Measurements from ENCODE around the gene ZNF541.

DNA sequence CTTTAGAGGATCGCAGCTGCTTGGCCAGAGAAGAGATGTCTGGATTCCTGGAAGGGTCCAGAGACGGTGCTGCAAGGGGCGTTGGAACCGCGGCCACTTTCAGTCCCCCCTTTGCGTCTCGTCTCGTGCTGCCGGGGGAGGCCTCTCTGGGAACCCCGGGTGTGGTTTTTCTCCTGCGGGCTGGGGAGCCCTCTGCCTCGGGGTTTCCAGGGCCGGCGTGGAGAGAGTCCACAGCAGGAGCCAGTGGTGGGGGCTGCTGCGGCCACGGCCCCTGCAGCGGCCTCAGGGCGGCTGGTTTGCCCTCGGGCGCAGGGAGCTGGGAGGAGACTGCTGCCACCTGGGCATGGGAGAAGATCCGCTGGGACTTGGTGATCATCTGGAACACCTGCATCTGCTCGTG is 28.5 kb downstream of the ZNF541 start:
- TF ChIP-seq, protein P1, sequence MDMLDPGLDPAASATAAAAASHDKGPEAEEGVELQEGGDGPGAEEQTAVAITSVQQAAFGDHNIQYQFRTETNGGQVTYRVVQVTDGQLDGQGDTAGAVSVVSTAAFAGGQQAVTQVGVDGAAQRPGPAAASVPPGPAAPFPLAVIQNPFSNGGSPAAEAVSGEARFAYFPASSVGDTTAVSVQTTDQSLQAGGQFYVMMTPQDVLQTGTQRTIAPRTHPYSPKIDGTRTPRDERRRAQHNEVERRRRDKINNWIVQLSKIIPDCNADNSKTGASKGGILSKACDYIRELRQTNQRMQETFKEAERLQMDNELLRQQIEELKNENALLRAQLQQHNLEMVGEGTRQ (CRISPR knock-in tag; IDR thresholded peaks at IDR 0.05): no peak
- TF ChIP-seq, protein P2, sequence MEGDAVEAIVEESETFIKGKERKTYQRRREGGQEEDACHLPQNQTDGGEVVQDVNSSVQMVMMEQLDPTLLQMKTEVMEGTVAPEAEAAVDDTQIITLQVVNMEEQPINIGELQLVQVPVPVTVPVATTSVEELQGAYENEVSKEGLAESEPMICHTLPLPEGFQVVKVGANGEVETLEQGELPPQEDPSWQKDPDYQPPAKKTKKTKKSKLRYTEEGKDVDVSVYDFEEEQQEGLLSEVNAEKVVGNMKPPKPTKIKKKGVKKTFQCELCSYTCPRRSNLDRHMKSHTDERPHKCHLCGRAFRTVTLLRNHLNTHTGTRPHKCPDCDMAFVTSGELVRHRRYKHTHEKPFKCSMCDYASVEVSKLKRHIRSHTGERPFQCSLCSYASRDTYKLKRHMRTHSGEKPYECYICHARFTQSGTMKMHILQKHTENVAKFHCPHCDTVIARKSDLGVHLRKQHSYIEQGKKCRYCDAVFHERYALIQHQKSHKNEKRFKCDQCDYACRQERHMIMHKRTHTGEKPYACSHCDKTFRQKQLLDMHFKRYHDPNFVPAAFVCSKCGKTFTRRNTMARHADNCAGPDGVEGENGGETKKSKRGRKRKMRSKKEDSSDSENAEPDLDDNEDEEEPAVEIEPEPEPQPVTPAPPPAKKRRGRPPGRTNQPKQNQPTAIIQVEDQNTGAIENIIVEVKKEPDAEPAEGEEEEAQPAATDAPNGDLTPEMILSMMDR (IDR thresholded peaks at IDR 0.05): no peak
- TF ChIP-seq CBFB (CRISPR knock-in tag; IDR thresholded peaks at IDR 0.05; ENCODE audit: low read depth): no peak
- no peak for TF ChIP-seq NR1H2 (CRISPR knock-in tag; IDR thresholded peaks at IDR 0.05)
- TF ChIP-seq, protein P3, sequence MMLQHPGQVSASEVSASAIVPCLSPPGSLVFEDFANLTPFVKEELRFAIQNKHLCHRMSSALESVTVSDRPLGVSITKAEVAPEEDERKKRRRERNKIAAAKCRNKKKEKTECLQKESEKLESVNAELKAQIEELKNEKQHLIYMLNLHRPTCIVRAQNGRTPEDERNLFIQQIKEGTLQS (CRISPR knock-in tag; conservative IDR thresholded peaks at IDR 0.05): no peak
- no peak for TF ChIP-seq SP1 (CRISPR knock-in tag; conservative IDR thresholded peaks at IDR 0.05)
- TF ChIP-seq NFYB (CRISPR knock-in tag; conservative IDR thresholded peaks at IDR 0.05; ENCODE audit: low read depth): no peak
- TF ChIP-seq TCF7 (CRISPR knock-in tag; IDR thresholded peaks at IDR 0.05; ENCODE audit: low read depth): no peak
- TF ChIP-seq ETV6 (CRISPR knock-in tag; IDR thresholded peaks at IDR 0.05): no peak
- TF ChIP-seq NFATC4 (CRISPR knock-in tag; IDR thresholded peaks at IDR 0.05): no peak
- no peak for TF ChIP-seq ZNF138 (CRISPR knock-in tag; conservative IDR thresholded peaks at IDR 0.05)
